HEK293 (cell line): ENCODE results near the gene NRGN.

Source experiments
- PATZ1 ChIP-seq: fragments of 450-650 bp; formaldehyde crosslinking; IDR thresholded peaks from 2 replicates; pipeline ENCODE4 v1.5.1; 2016; ENCODE audit warnings: missing biosample characterization, missing genetic modification characterization
- PRDM1 ChIP-seq: fragments of 450-650 bp; formaldehyde crosslinking; IDR thresholded peaks from 2 replicates; pipeline ENCODE4; 2016; ENCODE audit warnings: missing biosample characterization, missing genetic modification characterization
- PRDM10 ChIP-seq: fragments of 450-650 bp; formaldehyde crosslinking; IDR thresholded peaks from 2 replicates; pipeline ENCODE4 v1.5.1; 2016; ENCODE audit warnings: missing biosample characterization, missing genetic modification characterization
- RBAK ChIP-seq: fragments of 450-650 bp; formaldehyde crosslinking; IDR thresholded peaks from 2 replicates; pipeline ENCODE4 v1.5.1; 2016; ENCODE audit warnings: missing biosample characterization, missing genetic modification characterization
- SALL2 ChIP-seq: fragments of 450-650 bp; formaldehyde crosslinking; IDR thresholded peaks from 2 replicates; pipeline ENCODE4 v1.5.0; 2017; ENCODE audit warnings: missing biosample characterization, mild to moderate bottlenecking, missing genetic modification characterization, borderline replicate concordance
- SCRT2 ChIP-seq: fragments of 450-650 bp; formaldehyde crosslinking; IDR thresholded peaks from 2 replicates; pipeline ENCODE4 v1.5.1; 2016; ENCODE audit warnings: missing biosample characterization, missing genetic modification characterization
- TRIM28 ChIP-seq: IDR thresholded peaks from 2 replicates; pipeline ENCODE4 v1.6.1; 2011; ENCODE audit warnings: low read length, control low read depth, borderline replicate concordance
- WT1 ChIP-seq: fragments of 450-650 bp; formaldehyde crosslinking; IDR thresholded peaks from 2 replicates; pipeline ENCODE4 v1.5.1; 2016; ENCODE audit warnings: missing biosample characterization, missing genetic modification characterization
- ZBTB6 ChIP-seq: fragments of 450-650 bp; formaldehyde crosslinking; IDR thresholded peaks from 2 replicates; pipeline ENCODE4 v1.5.1; 2017; ENCODE audit warnings: missing biosample characterization, missing genetic modification characterization
- ZNF132 ChIP-seq: fragments of 450-650 bp; formaldehyde crosslinking; IDR thresholded peaks from 2 replicates; pipeline ENCODE4 v1.5.1; 2017; ENCODE audit warnings: missing biosample characterization, missing genetic modification characterization, borderline replicate concordance
- ZNF146 ChIP-seq: fragments of 450-650 bp; formaldehyde crosslinking; IDR thresholded peaks from 2 replicates; pipeline ENCODE4 v1.5.1; 2016; ENCODE audit warnings: missing biosample characterization, missing genetic modification characterization
- ZNF18 ChIP-seq: fragments of 450-650 bp; formaldehyde crosslinking; IDR thresholded peaks from 2 replicates; pipeline ENCODE4 v1.5.1; 2016; ENCODE audit warnings: missing biosample characterization, missing genetic modification characterization
- ZNF184 ChIP-seq: fragments of 450-650 bp; IDR thresholded peaks from 2 replicates; pipeline ENCODE4 v1.5.1; 2018; ENCODE audit warnings: missing biosample characterization, mild to moderate bottlenecking, missing genetic modification characterization
- ZNF404 ChIP-seq: fragments of 450-650 bp; formaldehyde crosslinking; IDR thresholded peaks from 2 replicates; pipeline ENCODE4 v1.5.1; 2017; ENCODE audit warnings: missing biosample characterization, missing genetic modification characterization
- ZNF518A ChIP-seq: fragments of 450-650 bp; formaldehyde crosslinking; conservative IDR thresholded peaks from 2 replicates; pipeline ENCODE4 v1.5.1; 2016; ENCODE audit warnings: low read depth, missing biosample characterization, missing genetic modification characterization
- ZNF549 ChIP-seq: fragments of 450-650 bp; IDR thresholded peaks from 2 replicates; pipeline ENCODE4 v1.5.1; 2018; ENCODE audit warnings: missing biosample characterization, missing genetic modification characterization, mild to moderate bottlenecking, inconsistent platforms, moderate library complexity
- ZNF580 ChIP-seq: fragments of 450-650 bp; formaldehyde crosslinking; IDR thresholded peaks from 2 replicates; pipeline ENCODE4 v1.5.1; 2016; ENCODE audit warnings: missing biosample characterization, missing genetic modification characterization
- ZNF776 ChIP-seq: fragments of 450-650 bp; formaldehyde crosslinking; IDR thresholded peaks from 2 replicates; pipeline ENCODE4 v1.5.0; 2017; ENCODE audit warnings: missing biosample characterization, missing genetic modification characterization, borderline replicate concordance
- ZNF785 ChIP-seq: fragments of 450-650 bp; formaldehyde crosslinking; IDR thresholded peaks from 2 replicates; pipeline ENCODE4 v1.5.1; 2016; ENCODE audit warnings: missing biosample characterization, missing genetic modification characterization
- ZSCAN18 ChIP-seq: fragments of 450-650 bp; formaldehyde crosslinking; IDR thresholded peaks from 2 replicates; pipeline ENCODE4 v1.5.1; 2016; ENCODE audit warnings: missing biosample characterization, missing genetic modification characterization
- ZSCAN30 ChIP-seq: fragments of 450-650 bp; IDR thresholded peaks from 2 replicates; pipeline ENCODE4 v1.5.1; 2018; ENCODE audit warnings: missing biosample characterization, mild to moderate bottlenecking, missing genetic modification characterization, moderate library complexity
- ZXDB ChIP-seq: fragments of 450-650 bp; formaldehyde crosslinking; IDR thresholded peaks from 2 replicates; pipeline ENCODE4 v1.5.1; 2016; ENCODE audit warnings: missing biosample characterization, missing genetic modification characterization

Gene NRGN

GRCh38 chr11:124717786-124718651 lies 21.7 kb upstream of the NRGN start (continued):
- TF ChIP-seq TRIM28 (0 out of 2 replicates have a peak, but pooled peaks have one; percentile 19), WT1 (tag by site-specific recombination) (peak; percentile 96), ZNF518A (tag by site-specific recombination) (no peak), RBAK (tag by site-specific recombination) (no peak), PRDM10 (peak; percentile 62), ZNF132 (tag by site-specific recombination) (no peak), ZNF580 (tag by site-specific recombination) (no peak), SCRT2 (tag by site-specific recombination) (peak; percentile 72), ZNF18 (tag by site-specific recombination) (no peak), ZSCAN18 (tag by site-specific recombination) (no peak), ZXDB (0 out of 2 replicates have a peak, but pooled peaks have one; percentile 26), ZNF404 (tag by site-specific recombination) (no peak), ZNF146 (tag by site-specific recombination) (no peak), ZNF184 (tag by site-specific recombination) (no peak), ZBTB6 (no peak), PATZ1 (peak; percentile 65), SALL2 (tag by site-specific recombination) (no peak), PRDM1 (tag by site-specific recombination) (no peak), ZNF785 (tag by site-specific recombination) (no peak), ZNF549 (no peak), ZSCAN30 (no peak), ZNF776 (no peak)
